Endothelial cell of umbilical vein (primary cell): ENCODE data around the gene ITSN2. TPM values are rescaled to one million over a fixed set of nuclear protein-coding genes. Genes with fewer than 3 reads are reported as not detected.

ENCODE experiments used
- BruUV-seq: library from RNA; stranded (reverse); fragments of 400-500 nt; replicated peaks from 2 replicates; lab custom pipeline; 2021; lab: Mats Ljungman, UMichigan
- CTCF ChIA-PET: fragments of 300-600, 350-600 bp; sonication (Branson Sonifier 250); formaldehyde crosslinking; loops from one replicate; lab custom pipeline; 2021; ENCODE audit warnings: antibody characterized with exemption, inconsistent platforms; lab: Charles Lee
- POLR2A ChIA-PET: fragments of 300-600, 350-600 bp; sonication (Branson Sonifier 250); formaldehyde crosslinking; loops from one replicate; lab custom pipeline; 2021; ENCODE audit warnings: antibody characterized with exemption, inconsistent platforms; lab: Charles Lee
- DNase-seq: peaks from one replicate; pipeline ENCODE4 v3.0.0-alpha.2; 2011; ENCODE audit warnings: low read depth, low spot score
- FAIRE-seq: peaks from 2 replicates; lab custom pipeline; 2011; peaks lifted over from hg19 to GRCh38; lab: Jason Lieb, UNC
- H2AFZ ChIP-seq: 2 replicates; pipeline ENCODE4 v1.6.0; 2012; ENCODE audit warnings: low read depth, low read length, control low read depth, inconsistent platforms
- H3K27ac ChIP-seq: 2 replicates; pipeline ENCODE4 v1.5.1; 2011; ENCODE audit warnings: low read depth, mild to moderate bottlenecking, control low read depth, low read length, moderate library complexity; ENCODE audit not compliant: insufficient read depth
- H3K27me3 ChIP-seq, 2 experiments: 2 replicates each; pipeline versions ENCODE4 v1.6.0 to v1.6.1; 2011; ENCODE audit warnings: low read length in 2 of 2, mixed read lengths in 1 of 2; ENCODE audit not compliant: control insufficient read depth in 2 of 2, insufficient read depth in 2 of 2
- H3K36me3 ChIP-seq, 2 experiments: 2 replicates in 1 of 2; 3 replicates in 1 of 2; pipeline ENCODE4 v1.5.1; 2011; ENCODE audit warnings: low read length in 2 of 2, mild to moderate bottlenecking in 1 of 2, moderate library complexity in 1 of 2; ENCODE audit not compliant: control insufficient read depth in 2 of 2, insufficient read depth in 2 of 2; ENCODE audit errors: extremely low read depth in 1 of 2
- H3K4me1 ChIP-seq: 3 replicates; pipeline ENCODE4 v1.5.1; 2011; ENCODE audit warnings: mild to moderate bottlenecking, low read length; ENCODE audit not compliant: control insufficient read depth, insufficient read depth; ENCODE audit errors: extremely low read depth
- H3K4me2 ChIP-seq: 2 replicates; pipeline ENCODE4 v1.6.1; 2011; ENCODE audit warnings: low read length, control low read depth, mixed read lengths; ENCODE audit not compliant: insufficient read depth
- H3K4me3 ChIP-seq, 3 experiments: fragments of 200-600 bp in 1 of 3; sonication (generic), shearing (Covaris generic) in 1 of 3; replicated peaks in 1 of 3; 2 replicates each; pipeline ENCODE4 v1.5.1; 2011 to 2016; ENCODE audit warnings: control low read depth in 3 of 3, low read length in 3 of 3, mild to moderate bottlenecking in 2 of 3, inconsistent platforms in 1 of 3, low read depth in 1 of 3, moderate library complexity in 1 of 3; ENCODE audit not compliant: insufficient read depth in 1 of 3
- H3K79me2 ChIP-seq: 2 replicates; pipeline ENCODE4 v1.6.0; 2012; ENCODE audit warnings: low read length, inconsistent platforms; ENCODE audit not compliant: control insufficient read depth, insufficient read depth
- H3K9ac ChIP-seq: replicated peaks from 2 replicates; pipeline ENCODE3; 2011; ENCODE audit warnings: low read length, control low read depth; ENCODE audit not compliant: insufficient read depth; ENCODE audit errors: extremely low read depth
- H3K9me1 ChIP-seq: replicated peaks from 3 replicates; pipeline ENCODE4 v1.6.0; 2011; ENCODE audit warnings: mild to moderate bottlenecking, low read length; ENCODE audit not compliant: control insufficient read depth, insufficient read depth; ENCODE audit errors: extremely low read depth
- H3K9me3 ChIP-seq: replicated peaks from 2 replicates; pipeline ENCODE4 v1.5.1; 2012; ENCODE audit warnings: low read length, inconsistent platforms; ENCODE audit not compliant: control insufficient read depth, insufficient read depth
- H4K20me1 ChIP-seq: replicated peaks from 2 replicates; pipeline ENCODE3; 2011; ENCODE audit warnings: mild to moderate bottlenecking, low read length; ENCODE audit not compliant: control insufficient read depth, insufficient read depth; ENCODE audit errors: extremely low read depth
- CTCF ChIP-seq, 2 donors: IDR thresholded peaks; 1 replicate in 1 of 2; 2 replicates in 1 of 2; pipeline ENCODE4 v1.5.1; 2011; ENCODE audit warnings: low read length in 2 of 2, mild to moderate bottlenecking in 2 of 2, moderate library complexity in 2 of 2, control low read depth in 1 of 2, inconsistent platforms in 1 of 2, low read depth in 1 of 2; ENCODE audit not compliant: insufficient read depth in 1 of 2; ENCODE audit errors: extremely low read depth in 1 of 2
- EZH2 ChIP-seq: IDR thresholded peaks from 2 replicates; pipeline ENCODE4 v1.6.1; 2012; ENCODE audit warnings: borderline replicate concordance, low read depth, mild to moderate bottlenecking, moderate library complexity, low read length, inconsistent platforms; ENCODE audit not compliant: severe bottlenecking
- FOS ChIP-seq: IDR thresholded peaks from 2 replicates; pipeline ENCODE4 v1.6.1; 2011; ENCODE audit warnings: mild to moderate bottlenecking, low read length, moderate library complexity, borderline replicate concordance; ENCODE audit not compliant: insufficient read depth
- GATA2 ChIP-seq: IDR thresholded peaks from 2 replicates; pipeline ENCODE4 v1.7.0; 2011; ENCODE audit warnings: low read depth, mild to moderate bottlenecking, moderate library complexity, mixed read lengths, low read length; ENCODE audit not compliant: insufficient read length, insufficient read depth
- JUN ChIP-seq: IDR thresholded peaks from 2 replicates; pipeline ENCODE4 v1.6.1; 2011; ENCODE audit warnings: borderline replicate concordance, low read depth; ENCODE audit not compliant: insufficient read length, insufficient read depth
- MAX ChIP-seq: IDR thresholded peaks from 2 replicates; pipeline ENCODE4 v1.6.1; 2011; ENCODE audit not compliant: insufficient read depth, insufficient read length
- MYC ChIP-seq: IDR thresholded peaks from one replicate; pipeline ENCODE4 v1.6.1; 2011; ENCODE audit warnings: mild to moderate bottlenecking, low read depth, low read length
- POLR2A ChIP-seq: IDR thresholded peaks from 2 replicates; pipeline ENCODE4 v1.6.1; 2012; ENCODE audit warnings: low read depth, mild to moderate bottlenecking, control low read depth, low read length
- POLR2AphosphoS5 ChIP-seq: IDR thresholded peaks from 2 replicates; pipeline ENCODE4 v1.6.1; 2012; ENCODE audit warnings: low read depth, mild to moderate bottlenecking, control low read depth, low read length, moderate library complexity; ENCODE audit not compliant: insufficient read depth
- dilution Hi-C: fragments of 300-500 bp; cut with MboI; formaldehyde crosslinking; loops from one replicate; pipeline ENCODE4 v1.15.0; 2019; ENCODE audit warnings: low sequenced_read_pairs; ENCODE audit not compliant: extremely low pct_ligation_motif_present
- intact Hi-C: fragments of 100-400 bp; cut with micrococcal nuclease; formaldehyde crosslinking; loops from one replicate; pipeline ENCODE4 v1.10.0; 2022
- polyA plus RNA-seq, 4 experiments: library from polyadenylated mRNA; depleted of rRNA in 3 of 4; stranded (reverse) in 3 of 4; unstranded in 1 of 4; fragments of >200 nt; gene quantifications; 2 replicates each; pipeline versions ENCODE4 v1.2.1 to v1.2.3, GENCODE V29; 2011 to 2012; ENCODE audit warnings: missing spikeins in 1 of 4
- total RNA-seq: library from RNA; stranded (reverse); gene quantifications from 2 replicates; pipeline ENCODE4 v1.2.3, GENCODE V29; 2021

Gene ITSN2
- total and polyA plus RNA-seq, 2 donors (not counting 3 experiments of a cell fraction or from before 2014, with no cell fraction given): 30.5 to 56.8 TPM

GRCh38 chr2:24352664-24353063 is 7.7 kb downstream of the ITSN2 start:
- Histone ChIP-seq H3K36me3 (no peaks in the 10 kb centered on the region), H3K79me2 (peaks cover 82% of the 10 kb centered on the region), H3K9ac (no peak overlapping the region), H3K9me3 (no peaks in the 10 kb centered on the region), H4K20me1 (no peaks in the 10 kb centered on the region), H3K4me3 (no peak overlapping the region), H3K27ac (no peak overlapping the region), H3K4me2 (peak overlapping the region; percentile 13), H3K9me1 (no peaks in the 10 kb centered on the region), H3K27me3 (no peaks in the 10 kb centered on the region), H2AFZ (no peak overlapping the region), H3K4me1 (peaks cover 13% of the 10 kb centered on the region)
- BruUV-seq: no TSS peak
- no peak for DNase-seq
- ChIA-PET POLR2A (no interaction called here), CTCF (interaction anchor here (1.0 kb wide), 1 partner anchor 14 kb away, joined by 3 read pairs; no protein-coding TSS in a partner anchor)
- TF ChIP-seq EZH2: no peak
- TF ChIP-seq JUN: peak; percentile 21
- dilution Hi-C loops (no loop called here), intact Hi-C loops (no loop called here)
- FAIRE-seq: no peak

- Histone ChIP-seq H4K20me1 (no peaks in the 10 kb centered on the region), H3K27me3 (no peaks in the 10 kb centered on the region), H3K4me1 (peaks cover 13% of the 10 kb centered on the region), H3K9me3 (no peaks in the 10 kb centered on the region), H3K4me2 (no peak overlapping the region), H3K27ac (no peak overlapping the region), H3K36me3 (no peaks in the 10 kb centered on the region), H3K9ac (no peak overlapping the region), H3K4me3 (no peak overlapping the region), H2AFZ (no peak overlapping the region), H3K79me2 (peaks cover 84% of the 10 kb centered on the region), H3K9me1 (no peaks in the 10 kb centered on the region)
- ChIA-PET POLR2A (no interaction called here), CTCF (interaction anchor here (1.0 kb wide), 1 partner anchor 14 kb away, joined by 3 read pairs; no protein-coding TSS in a partner anchor)
- TF ChIP-seq MAX (no peak), JUN (no peak), CTCF (IDR thresholded peaks at IDR 0.05; ENCODE audit: extremely low read depth in 1 of 2, insufficient read depth in 1 of 2, low read depth in 1 of 2, low read length in 2 of 2) (no peak), POLR2A (no peak), MYC (no peak), GATA2 (no peak), EZH2 (no peak), FOS (no peak), POLR2AphosphoS5 (no peak)
- FAIRE-seq (no peak), DNase-seq (no peak)
- BruUV-seq: no TSS peak
- intact Hi-C loops (no loop called here), dilution Hi-C loops (no loop called here)
Measured at GRCh38 chr2:24351981-24352380, 8.4 kb downstream of the ITSN2 start.
